ENCODE measurements around the gene PROCR. TPM values are rescaled to one million over a fixed set of nuclear protein-coding genes. Genes with fewer than 3 reads are reported as not detected.

The PROCR gene
- total and polyA plus RNA-seq, 9 of the 15 experiments (the other 6 are each of a cell fraction or from before 2014, with no cell fraction given), result 1.6 to 7.1 (median 4.0) TPM

DNA sequence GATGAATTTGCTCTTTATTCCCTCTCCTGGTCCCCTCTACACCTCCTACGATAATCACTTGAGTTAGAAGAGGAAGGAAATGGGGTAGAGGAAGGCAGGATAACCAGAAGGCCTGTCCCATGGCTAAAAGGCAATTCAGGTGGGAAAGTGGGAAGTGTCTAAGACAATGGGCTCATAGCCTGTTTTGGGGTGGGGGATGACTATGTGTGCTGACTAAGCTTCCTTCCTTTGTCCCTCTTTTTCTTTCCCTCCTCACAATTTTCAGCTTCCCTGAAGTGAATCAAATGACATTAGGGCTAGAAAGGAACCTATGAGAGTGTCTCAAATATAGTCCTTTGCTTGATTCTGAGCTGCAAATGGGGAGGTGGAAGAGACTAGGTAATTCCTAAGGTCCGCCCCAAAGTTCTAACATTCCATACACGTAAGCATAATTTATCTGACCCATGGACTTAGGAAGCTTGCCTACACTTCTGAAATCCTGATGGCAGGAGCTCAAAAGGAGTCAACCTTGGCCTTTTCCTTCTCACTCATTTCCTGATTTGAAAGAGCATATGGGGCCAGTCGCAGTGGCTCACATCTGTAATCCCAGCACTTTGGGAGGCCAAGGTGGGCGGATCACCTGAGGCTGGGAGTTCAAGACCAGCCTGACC, 49.0 kb upstream of the PROCR start:
- Histone ChIP-seq H3K9ac (ENCODE audit: insufficient read depth in 1 of 2, low read depth in 2 of 2, low read length in 2 of 2) (no peak overlapping the region), H3K27ac (ENCODE audit: extremely low read depth, low read depth, low read length) (no peak overlapping the region; the same call in 2 of the 3 replicates), H3K36me3 (ENCODE audit: control insufficient read depth, insufficient read depth, low read length) (peaks cover 49% of the 10 kb centered on the region; the same call in 2 of the 3 replicates), H3K9me3 (replicated peaks; ENCODE audit: control insufficient read depth, insufficient read depth, low read depth, low read length) (no peaks in the 10 kb centered on the region), H3K4me2 (ENCODE audit: insufficient read depth, low read length) (no peak overlapping the region), H3K4me3 (no peak overlapping the region), H4K20me1 (replicated peaks; ENCODE audit: control insufficient read depth, insufficient read depth, low read length) (no peaks in the 10 kb centered on the region), H3K79me2 (ENCODE audit: control insufficient read depth, insufficient read depth, low read length) (no peaks in the 10 kb centered on the region), H3K27me3 (ENCODE audit: control insufficient read depth in 2 of 2, insufficient read depth in 2 of 2, low read length in 2 of 2) (no peaks in the 10 kb centered on the region), H3K4me1 (replicated peaks in 1 of 2; ENCODE audit: control insufficient read depth in 2 of 2, insufficient read depth in 2 of 2, low read length in 2 of 2) (peaks cover 18 to 37% of the 10 kb centered on the region in 2 experiments), H2AFZ (ENCODE audit: low read depth, low read length) (no peak overlapping the region), H3K9me1 (ENCODE audit: control insufficient read depth, insufficient read depth, low read length) (no peaks in the 10 kb centered on the region)
- BruUV-seq (replicated peaks), result no TSS peak
- FAIRE-seq (no peak), DNase-seq (ENCODE audit: extremely low read depth in 1 of 4, low spot score in 3 of 4) (no peak), ATAC-seq (no peak)
- intact Hi-C loops (cut with micrococcal nuclease) (no loop called here), in situ Hi-C loops (cut with MboI) (no loop called here)
- 86% methylated on average over 5 of the region's 5 CpGs for WGBS (ENCODE audit: insufficient coverage, low coverage, missing lambda C conversion rate)
- TF ChIP-seq, protein P1, sequence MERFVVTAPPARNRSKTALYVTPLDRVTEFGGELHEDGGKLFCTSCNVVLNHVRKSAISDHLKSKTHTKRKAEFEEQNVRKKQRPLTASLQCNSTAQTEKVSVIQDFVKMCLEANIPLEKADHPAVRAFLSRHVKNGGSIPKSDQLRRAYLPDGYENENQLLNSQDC (CRISPR knock-in tag; IDR thresholded peaks at IDR 0.05), result no peak
- TF ChIP-seq ZNF316 (IDR thresholded peaks at IDR 0.05) (peak; percentile 29; the same call in 1 of the 2 replicates), ZNF347 (CRISPR knock-in tag; IDR thresholded peaks at IDR 0.05; ENCODE audit: low read depth) (no peak)
- ChIA-PET CTCF (ENCODE audit: low intra/inter-chr PET ratio) (no interaction called here), POLR2A (interaction anchor here (0.6 to 1.7 kb wide), 3 partner anchors 11 to 227 kb away, joined by 3 to 6 read pairs (median 3); no protein-coding TSS in a partner anchor)

DNA sequence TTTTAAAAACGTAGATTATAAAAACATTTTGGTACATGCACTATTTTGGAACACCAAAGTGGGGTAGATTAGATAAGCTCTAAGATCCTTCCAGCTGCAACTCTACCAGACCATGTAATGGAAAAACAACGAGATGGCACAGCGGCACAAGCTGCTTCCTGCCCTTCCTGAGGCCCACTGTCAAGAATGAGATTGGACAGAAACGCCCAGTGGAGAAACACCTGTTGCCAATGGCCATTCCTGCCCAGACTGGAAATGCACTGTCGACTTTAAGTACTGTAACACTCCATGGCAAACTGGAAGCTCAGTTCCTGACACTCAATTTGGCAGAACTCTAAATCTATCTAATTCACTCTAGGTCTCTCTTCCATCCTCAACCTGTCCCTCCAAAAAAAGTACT, 46.1 kb upstream of the PROCR start:
- in situ Hi-C loops (cut with MboI) (loop anchor here (25.0 kb wide), 1 partner anchor 312 kb away; the partner anchor contains the start of gene GDF5), intact Hi-C loops (cut with micrococcal nuclease) (no loop called here)
- Histone ChIP-seq H4K20me1 (replicated peaks; ENCODE audit: control insufficient read depth, insufficient read depth, low read length) (no peaks in the 10 kb centered on the region), H3K27me3 (ENCODE audit: control insufficient read depth in 2 of 2, insufficient read depth in 2 of 2, low read length in 2 of 2) (no peaks in the 10 kb centered on the region), H3K79me2 (ENCODE audit: control insufficient read depth, insufficient read depth, low read length) (no peaks in the 10 kb centered on the region), H3K36me3 (ENCODE audit: control insufficient read depth, insufficient read depth, low read length) (peaks cover 36% of the 10 kb centered on the region; the same call in 2 of the 3 replicates), H2AFZ (ENCODE audit: low read depth, low read length) (no peak overlapping the region), H3K9me3 (replicated peaks; ENCODE audit: control insufficient read depth, insufficient read depth, low read depth, low read length) (no peaks in the 10 kb centered on the region), H3K27ac (ENCODE audit: extremely low read depth, low read depth, low read length) (no peak overlapping the region; the same call in 2 of the 3 replicates), H3K4me3 (no peak overlapping the region), H3K4me2 (ENCODE audit: insufficient read depth, low read length) (no peak overlapping the region), H3K9ac (ENCODE audit: insufficient read depth in 1 of 2, low read depth in 2 of 2, low read length in 2 of 2) (no peak overlapping the region), H3K9me1 (ENCODE audit: control insufficient read depth, insufficient read depth, low read length) (no peaks in the 10 kb centered on the region), H3K4me1 (replicated peaks in 1 of 2; ENCODE audit: control insufficient read depth in 2 of 2, insufficient read depth in 2 of 2, low read length in 2 of 2) (peaks cover 5 to 20% of the 10 kb centered on the region in 2 experiments; a peak in 4 of 5 replicates)
- ATAC-seq, result no peak
- DNase-seq (ENCODE audit: extremely low read depth in 1 of 4, low spot score in 3 of 4), result no peak
- BruUV-seq (replicated peaks), result no TSS peak
- no peak for FAIRE-seq
- ChIA-PET POLR2A (interaction anchor here (0.9 to 1.3 kb wide), 2 partner anchors 10 to 13 kb away, joined by 3 to 4 read pairs; no protein-coding TSS in a partner anchor), CTCF (ENCODE audit: low intra/inter-chr PET ratio) (no interaction called here)
- WGBS (ENCODE audit: insufficient coverage, low coverage, missing lambda C conversion rate), result 57% methylated on average over 5 of the region's 5 CpGs
- no peak for TF ChIP-seq STAG1 (CRISPR knock-in tag; IDR thresholded peaks at IDR 0.05; ENCODE audit: borderline replicate concordance)
- no peak for TF ChIP-seq NBN (IDR thresholded peaks at IDR 0.05; ENCODE audit: low read depth)
- TF ChIP-seq ZNF717 (CRISPR knock-in tag; IDR thresholded peaks at IDR 0.05), result no peak
- no peak for TF ChIP-seq SIX5 (IDR thresholded peaks at IDR 0.05; ENCODE audit: borderline replicate concordance in 1 of 2, insufficient read depth in 1 of 2, low read depth in 1 of 2, low read length in 2 of 2)
- TF ChIP-seq XRCC3 (IDR thresholded peaks at IDR 0.05), result no peak
- TF ChIP-seq GTF2E2 (tag; IDR thresholded peaks at IDR 0.05), result no peak
- no peak for TF ChIP-seq HIVEP1 (CRISPR knock-in tag; IDR thresholded peaks at IDR 0.05)
- TF ChIP-seq, protein P2, sequence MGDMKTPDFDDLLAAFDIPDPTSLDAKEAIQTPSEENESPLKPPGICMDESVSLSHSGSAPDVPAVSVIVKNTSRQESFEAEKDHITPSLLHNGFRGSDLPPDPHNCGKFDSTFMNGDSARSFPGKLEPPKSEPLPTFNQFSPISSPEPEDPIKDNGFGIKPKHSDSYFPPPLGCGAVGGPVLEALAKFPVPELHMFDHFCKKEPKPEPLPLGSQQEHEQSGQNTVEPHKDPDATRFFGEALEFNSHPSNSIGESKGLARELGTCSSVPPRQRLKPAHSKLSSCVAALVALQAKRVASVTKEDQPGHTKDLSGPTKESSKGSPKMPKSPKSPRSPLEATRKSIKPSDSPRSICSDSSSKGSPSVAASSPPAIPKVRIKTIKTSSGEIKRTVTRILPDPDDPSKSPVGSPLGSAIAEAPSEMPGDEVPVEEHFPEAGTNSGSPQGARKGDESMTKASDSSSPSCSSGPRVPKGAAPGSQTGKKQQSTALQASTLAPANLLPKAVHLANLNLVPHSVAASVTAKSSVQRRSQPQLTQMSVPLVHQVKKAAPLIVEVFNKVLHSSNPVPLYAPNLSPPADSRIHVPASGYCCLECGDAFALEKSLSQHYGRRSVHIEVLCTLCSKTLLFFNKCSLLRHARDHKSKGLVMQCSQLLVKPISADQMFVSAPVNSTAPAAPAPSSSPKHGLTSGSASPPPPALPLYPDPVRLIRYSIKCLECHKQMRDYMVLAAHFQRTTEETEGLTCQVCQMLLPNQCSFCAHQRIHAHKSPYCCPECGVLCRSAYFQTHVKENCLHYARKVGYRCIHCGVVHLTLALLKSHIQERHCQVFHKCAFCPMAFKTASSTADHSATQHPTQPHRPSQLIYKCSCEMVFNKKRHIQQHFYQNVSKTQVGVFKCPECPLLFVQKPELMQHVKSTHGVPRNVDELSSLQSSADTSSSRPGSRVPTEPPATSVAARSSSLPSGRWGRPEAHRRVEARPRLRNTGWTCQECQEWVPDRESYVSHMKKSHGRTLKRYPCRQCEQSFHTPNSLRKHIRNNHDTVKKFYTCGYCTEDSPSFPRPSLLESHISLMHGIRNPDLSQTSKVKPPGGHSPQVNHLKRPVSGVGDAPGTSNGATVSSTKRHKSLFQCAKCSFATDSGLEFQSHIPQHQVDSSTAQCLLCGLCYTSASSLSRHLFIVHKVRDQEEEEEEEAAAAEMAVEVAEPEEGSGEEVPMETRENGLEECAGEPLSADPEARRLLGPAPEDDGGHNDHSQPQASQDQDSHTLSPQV (IDR thresholded peaks at IDR 0.05), result no peak
